Mucosa of rectum (tissue), 2 donors: ENCODE data around the gene FCMR.

Source experiments
- H3K27ac ChIP-seq, 2 donors: one replicate each; pipeline ENCODE4 v1.7.0; 2013; ENCODE audit warnings: inconsistent platforms in 2 of 2, low read depth in 2 of 2, low read length in 2 of 2
- H3K27me3 ChIP-seq, 2 donors: one replicate each; pipeline ENCODE4 v1.7.0; 2013; ENCODE audit warnings: low read length in 2 of 2; ENCODE audit not compliant: control insufficient read depth in 2 of 2, insufficient read depth in 2 of 2
- H3K36me3 ChIP-seq, 2 donors: one replicate each; pipeline ENCODE4 v1.7.0; 2013; ENCODE audit warnings: low read length in 2 of 2; ENCODE audit not compliant: control insufficient read depth in 2 of 2, insufficient read depth in 2 of 2
- H3K4me1 ChIP-seq, 2 donors: one replicate each; pipeline ENCODE4 v1.7.0; 2013; ENCODE audit warnings: low read length in 2 of 2, mild to moderate bottlenecking in 1 of 2; ENCODE audit not compliant: control insufficient read depth in 2 of 2, insufficient read depth in 2 of 2
- H3K4me3 ChIP-seq, 2 donors: one replicate each; pipeline ENCODE4 v1.7.0; 2013; ENCODE audit warnings: low read length in 2 of 2
- H3K9ac ChIP-seq, 2 donors: one replicate each; pipeline ENCODE4 v1.7.0; 2013; ENCODE audit warnings: low read length in 2 of 2, low read depth in 1 of 2, mild to moderate bottlenecking in 1 of 2
- H3K9me3 ChIP-seq, 2 donors: one replicate each; pipeline ENCODE4 v1.7.0; 2013; ENCODE audit warnings: low read length in 2 of 2; ENCODE audit not compliant: control insufficient read depth in 2 of 2
- donor health status: healthy.
- donor health status: Normal muscosa, but diverticular disease.

Gene FCMR

GRCh38 chr1:206883160-206883559, 38.6 kb downstream of the FCMR start:
- no peaks in the 10 kb centered on the region for H3K36me3 ChIP-seq
- no peaks in the 10 kb centered on the region for H3K4me1 ChIP-seq
- no peak overlapping the region for H3K9ac ChIP-seq
- H3K9me3 ChIP-seq, result peaks cover 4 to 5% of the 10 kb centered on the region in 2 donors
- no peak overlapping the region for H3K4me3 ChIP-seq
- peaks cover 3 to 5% of the 10 kb centered on the region in 2 donors for H3K27me3 ChIP-seq
- H3K27ac ChIP-seq, result no peak overlapping the region

GRCh38 chr1:206882555-206882954, 39.2 kb downstream of the FCMR start:
- Histone ChIP-seq H3K4me1 (no peaks in the 10 kb centered on the region), H3K27ac (no peak overlapping the region), H3K9me3 (peaks cover 4 to 7% of the 10 kb centered on the region in 2 donors), H3K36me3 (no peaks in the 10 kb centered on the region), H3K4me3 (no peak overlapping the region), H3K27me3 (peaks cover 3 to 5% of the 10 kb centered on the region in 2 donors), H3K9ac (no peak overlapping the region)

- no peak overlapping the region for H3K4me3 ChIP-seq
- no peaks in the 10 kb centered on the region for H3K36me3 ChIP-seq
- no peaks in the 10 kb centered on the region for H3K4me1 ChIP-seq
- H3K9ac ChIP-seq, result no peak overlapping the region
- peaks cover 3% of the 10 kb centered on the region in 2 donors for H3K27me3 ChIP-seq
- H3K27ac ChIP-seq, result no peak overlapping the region
- H3K9me3 ChIP-seq, result peaks cover 6 to 7% of the 10 kb centered on the region in 2 donors
These were observed 41.4 kb downstream of the FCMR start for GRCh38 chr1:206880314-206880713.

- H3K9ac ChIP-seq, result no peak overlapping the region
- H3K27ac ChIP-seq, result no peak overlapping the region
- no peaks in the 10 kb centered on the region for H3K4me1 ChIP-seq
- H3K36me3 ChIP-seq, result no peaks in the 10 kb centered on the region
- no peak overlapping the region for H3K4me3 ChIP-seq
- H3K9me3 ChIP-seq, result peaks cover 6 to 7% of the 10 kb centered on the region in 2 donors
- no peaks in the 10 kb centered on the region for H3K27me3 ChIP-seq
These were observed 43.3 kb downstream of the FCMR start for GRCh38 chr1:206878456-206878855.

GRCh38 chr1:206875752-206876377, 45.9 kb downstream of the FCMR start:
- H3K9me3 ChIP-seq, result peaks cover 6 to 7% of the 10 kb centered on the region in 2 donors
- no peak overlapping the region for H3K9ac ChIP-seq
- no peaks in the 10 kb centered on the region for H3K27me3 ChIP-seq
- H3K4me3 ChIP-seq, result no peak overlapping the region
- no peaks in the 10 kb centered on the region for H3K36me3 ChIP-seq
- H3K27ac ChIP-seq, result no peak overlapping the region
- no peaks in the 10 kb centered on the region for H3K4me1 ChIP-seq

- Histone ChIP-seq H3K9me3 (peaks cover 6 to 7% of the 10 kb centered on the region in 2 donors), H3K36me3 (no peaks in the 10 kb centered on the region), H3K27me3 (no peaks in the 10 kb centered on the region), H3K4me3 (no peak overlapping the region), H3K9ac (no peak overlapping the region), H3K4me1 (no peaks in the 10 kb centered on the region), H3K27ac (no peak overlapping the region)
These were observed 48.0 kb downstream of the FCMR start for GRCh38 chr1:206873603-206874188.

- no peaks in the 10 kb centered on the region for H3K9me3 ChIP-seq
- no peak overlapping the region for H3K4me3 ChIP-seq
- no peaks in the 10 kb centered on the region for H3K4me1 ChIP-seq
- no peak overlapping the region for H3K27ac ChIP-seq
- H3K36me3 ChIP-seq, result no peaks in the 10 kb centered on the region
- no peaks in the 10 kb centered on the region for H3K27me3 ChIP-seq
- no peak overlapping the region for H3K9ac ChIP-seq
These were observed 49.6 kb downstream of the FCMR start for GRCh38 chr1:206872139-206872538.

GRCh38 chr1:206868264-206868663, 53.5 kb downstream of the FCMR start:
- Histone ChIP-seq H3K27ac (no peak overlapping the region), H3K27me3 (peaks cover under 1 to 2% of the 10 kb centered on the region in 2 donors), H3K4me1 (no peaks in the 10 kb centered on the region), H3K36me3 (no peaks in the 10 kb centered on the region), H3K4me3 (no peak overlapping the region), H3K9ac (no peak overlapping the region), H3K9me3 (no peaks in the 10 kb centered on the region)

- Histone ChIP-seq H3K9me3 (no peaks in the 10 kb centered on the region), H3K27me3 (peaks cover 2% of the 10 kb centered on the region in 2 donors), H3K4me3 (no peak overlapping the region), H3K36me3 (no peaks in the 10 kb centered on the region), H3K27ac (no peak overlapping the region), H3K4me1 (no peaks in the 10 kb centered on the region), H3K9ac (no peak overlapping the region)
These were observed 54.0 kb downstream of the FCMR start for GRCh38 chr1:206867716-206868115.

- H3K9me3 ChIP-seq, result no peaks in the 10 kb centered on the region
- no peak overlapping the region for H3K27ac ChIP-seq
- peaks cover 2% of the 10 kb centered on the region in 2 donors for H3K27me3 ChIP-seq
- H3K36me3 ChIP-seq, result no peaks in the 10 kb centered on the region
- H3K4me1 ChIP-seq, result no peaks in the 10 kb centered on the region
- H3K4me3 ChIP-seq, result no peak overlapping the region
- no peak overlapping the region for H3K9ac ChIP-seq
These were observed 54.5 kb downstream of the FCMR start for GRCh38 chr1:206867239-206867638.
